ENCODE measurements around the gene SMLR1. TPM values are rescaled to one million over a fixed set of nuclear protein-coding genes. Genes with fewer than 3 reads are reported as not detected.
A peak's percentile ranks its signal among the peaks of the same experiment; 100 is the strongest.

The SMLR1 gene
- total RNA-seq, 3 donors from 2014 or later: not detected

GRCh38 chr6:130836055-130836640, 8.9 kb downstream of the SMLR1 start:
- Mint-ChIP-seq H3K4me3 (no peak overlapping the region), H3K4me1 (ENCODE audit: low read depth) (no peaks in the 10 kb centered on the region), H3K9me3 (no peaks in the 10 kb centered on the region), H3K27me3 (ENCODE audit: low read depth) (no peaks in the 10 kb centered on the region), H3K36me3 (ENCODE audit: insufficient read depth) (no peaks in the 10 kb centered on the region)
- no peak for DNase-seq
- no peak for ATAC-seq

DNA sequence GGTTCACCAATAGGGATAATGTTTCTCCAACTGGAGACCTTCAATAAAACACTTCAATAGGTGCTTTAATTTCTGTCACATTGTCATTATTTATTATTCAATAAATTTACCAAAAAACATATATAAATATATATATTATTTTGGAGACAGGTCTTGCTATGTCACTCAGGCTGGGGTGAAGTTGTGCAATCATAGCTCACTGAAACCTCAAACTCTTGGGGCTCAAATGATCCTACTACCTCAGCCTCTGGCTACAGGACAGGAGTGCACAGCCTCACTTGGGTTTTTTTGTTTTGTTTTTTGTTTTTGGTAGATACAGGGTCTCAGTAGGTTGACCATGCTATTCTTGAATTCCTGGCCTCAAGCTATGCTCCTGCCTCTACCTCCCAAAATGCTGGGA, 9.9 kb downstream of the SMLR1 start:
- no peaks in the 10 kb centered on the region for H3K27me3 Mint-ChIP-seq (ENCODE audit: low read depth)
- ATAC-seq (no peak), DNase-seq (no peak)
- H3K4me1 Mint-ChIP-seq (ENCODE audit: low read depth): no peaks in the 10 kb centered on the region
- no peaks in the 10 kb centered on the region for H3K9me3 Mint-ChIP-seq
- H3K36me3 Mint-ChIP-seq (ENCODE audit: insufficient read depth): no peaks in the 10 kb centered on the region
- no peak overlapping the region for H3K4me3 Mint-ChIP-seq

GRCh38 chr6:130838250-130838860, 11.1 kb downstream of the SMLR1 start:
- H3K4me3 Mint-ChIP-seq: no peak overlapping the region
- H3K4me1 Mint-ChIP-seq (ENCODE audit: low read depth): no peaks in the 10 kb centered on the region
- no peaks in the 10 kb centered on the region for H3K27me3 Mint-ChIP-seq (ENCODE audit: low read depth)
- H3K9me3 Mint-ChIP-seq: no peaks in the 10 kb centered on the region
- no peaks in the 10 kb centered on the region for H3K36me3 Mint-ChIP-seq (ENCODE audit: insufficient read depth)
- ATAC-seq (no peak), DNase-seq (no peak)

DNA sequence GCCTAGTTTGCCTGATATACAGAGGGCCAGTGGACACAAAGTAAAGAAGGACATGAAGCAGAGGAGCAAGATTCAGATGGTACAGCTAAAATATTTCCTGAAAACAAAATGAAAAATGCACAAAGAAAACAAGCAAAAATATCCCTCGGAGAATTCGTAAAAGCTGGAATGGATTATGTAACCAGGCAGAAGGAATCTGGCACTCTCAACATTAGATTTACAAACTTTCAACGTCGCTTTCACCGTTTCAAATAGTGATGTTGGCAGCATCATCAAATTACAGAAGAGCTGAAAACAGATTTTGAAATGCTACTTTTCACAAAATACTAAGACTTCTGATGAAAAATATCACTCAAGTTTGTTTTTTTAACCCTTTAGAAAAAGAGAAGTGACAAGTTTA, 11.7 kb downstream of the SMLR1 start:
- Mint-ChIP-seq H3K27me3 (ENCODE audit: low read depth) (no peaks in the 10 kb centered on the region), H3K4me3 (no peak overlapping the region), H3K9me3 (no peaks in the 10 kb centered on the region), H3K36me3 (ENCODE audit: insufficient read depth) (no peaks in the 10 kb centered on the region), H3K4me1 (ENCODE audit: low read depth) (no peaks in the 10 kb centered on the region)
- ATAC-seq: no peak
- DNase-seq: no peak

DNA sequence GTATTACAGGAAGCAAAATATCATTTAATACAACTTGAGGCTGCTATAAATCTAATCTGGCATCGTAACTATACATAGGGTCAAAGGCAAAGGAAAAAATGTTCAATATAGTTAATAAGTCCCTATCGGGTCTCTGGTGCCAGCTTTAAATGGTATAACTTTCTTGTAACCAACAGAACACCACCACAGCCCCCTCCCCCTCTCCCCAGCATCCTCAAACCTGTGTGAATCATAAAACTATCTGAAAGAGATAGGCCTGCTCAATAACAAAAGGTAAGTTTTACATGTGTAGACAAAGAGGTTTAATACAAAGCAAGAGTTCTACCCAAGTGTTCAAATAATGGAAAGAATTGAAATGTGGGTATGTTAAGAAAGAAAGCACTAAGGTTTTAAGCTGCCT, 12.2 kb downstream of the SMLR1 start:
- DNase-seq: no peak
- no peaks in the 10 kb centered on the region for H3K27me3 Mint-ChIP-seq (ENCODE audit: low read depth)
- H3K9me3 Mint-ChIP-seq: no peaks in the 10 kb centered on the region
- H3K36me3 Mint-ChIP-seq (ENCODE audit: insufficient read depth): no peaks in the 10 kb centered on the region
- no peak overlapping the region for H3K4me3 Mint-ChIP-seq
- ATAC-seq: no peak
- no peaks in the 10 kb centered on the region for H3K4me1 Mint-ChIP-seq (ENCODE audit: low read depth)

GRCh38 chr6:130840050-130840449, 12.8 kb downstream of the SMLR1 start:
- ATAC-seq (no peak), DNase-seq (no peak)
- Mint-ChIP-seq H3K9me3 (no peaks in the 10 kb centered on the region), H3K36me3 (ENCODE audit: insufficient read depth) (no peaks in the 10 kb centered on the region), H3K4me1 (ENCODE audit: low read depth) (no peaks in the 10 kb centered on the region), H3K4me3 (no peak overlapping the region), H3K27me3 (ENCODE audit: low read depth) (no peaks in the 10 kb centered on the region)

DNA sequence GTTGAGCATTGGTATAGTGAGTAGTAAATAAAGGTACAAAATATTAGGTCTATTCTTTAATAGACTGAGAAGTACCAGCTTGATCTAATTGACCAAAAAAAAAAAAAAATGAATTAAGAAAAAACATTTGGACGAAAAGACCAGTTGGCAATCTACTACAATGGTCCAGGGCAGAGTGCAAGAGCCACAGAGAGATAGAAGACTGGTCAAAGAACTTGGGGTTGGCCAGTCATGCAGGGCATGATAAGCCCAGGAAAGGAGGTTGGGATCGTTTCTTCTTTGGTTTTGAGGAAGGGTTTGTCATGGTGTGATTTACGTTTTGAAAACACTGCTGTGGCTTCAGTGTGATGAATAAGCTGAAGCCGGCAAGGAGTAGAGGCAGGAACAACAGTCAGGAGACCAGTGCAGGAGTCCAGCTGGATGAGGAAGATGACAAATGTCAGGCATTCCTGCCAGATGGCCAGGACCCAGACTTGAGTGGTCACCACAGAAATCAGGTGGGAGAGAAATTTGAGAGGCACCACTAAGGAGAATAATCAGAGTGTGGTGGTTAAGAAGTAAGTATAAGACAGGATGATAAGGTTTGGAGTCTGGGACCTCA, 14.0 kb downstream of the SMLR1 start:
- DNase-seq (no peak), ATAC-seq (no peak)
- Mint-ChIP-seq H3K36me3 (ENCODE audit: insufficient read depth) (no peaks in the 10 kb centered on the region), H3K27me3 (ENCODE audit: low read depth) (no peaks in the 10 kb centered on the region), H3K9me3 (no peaks in the 10 kb centered on the region), H3K4me3 (no peak overlapping the region), H3K4me1 (ENCODE audit: low read depth) (no peaks in the 10 kb centered on the region)

DNA sequence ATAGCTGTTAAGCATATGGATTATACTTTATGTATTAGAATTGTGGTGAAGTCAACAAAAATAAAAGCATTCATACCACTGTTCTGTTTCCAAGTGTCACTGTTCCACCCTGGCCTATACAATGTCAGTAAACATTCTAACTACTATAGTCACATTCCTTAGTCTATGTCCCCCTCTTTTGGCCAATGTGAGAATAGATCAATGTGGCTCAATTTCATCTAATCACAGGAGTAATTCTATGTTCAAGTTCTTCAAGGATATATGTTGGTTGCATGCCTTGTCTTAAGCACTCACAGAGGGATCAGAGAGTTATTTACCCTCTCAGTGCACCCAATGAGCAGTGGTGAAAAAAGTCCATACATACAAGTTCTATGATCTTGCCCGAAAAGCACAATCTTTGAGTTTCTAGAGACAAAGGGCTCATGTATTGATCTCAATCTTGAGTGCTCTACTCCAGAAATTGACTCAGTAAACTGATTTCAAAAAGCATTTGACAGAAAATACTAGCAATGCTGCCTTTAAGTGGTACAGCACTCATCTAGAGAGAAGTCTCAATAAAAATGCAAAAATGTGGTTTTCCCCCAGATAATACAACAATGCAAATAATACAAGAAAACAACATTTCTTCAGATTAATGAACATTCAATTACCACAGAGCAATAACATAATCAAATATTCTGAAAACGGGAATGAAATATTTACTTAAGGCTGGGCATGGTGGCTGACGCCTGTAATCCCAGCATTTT, 16.5 kb downstream of the SMLR1 start:
- ATAC-seq (peak; percentile 53 to 70), DNase-seq (no peak)
- Mint-ChIP-seq H3K4me1 (ENCODE audit: low read depth) (peaks cover 2% of the 10 kb centered on the region), H3K36me3 (ENCODE audit: insufficient read depth) (no peaks in the 10 kb centered on the region), H3K27me3 (ENCODE audit: low read depth) (no peaks in the 10 kb centered on the region), H3K9me3 (no peaks in the 10 kb centered on the region), H3K4me3 (no peak overlapping the region)

GRCh38 chr6:130846501-130846900, 19.3 kb downstream of the SMLR1 start:
- no peak for ATAC-seq
- Mint-ChIP-seq H3K36me3 (ENCODE audit: insufficient read depth) (no peaks in the 10 kb centered on the region), H3K4me1 (ENCODE audit: low read depth) (peaks cover 4% of the 10 kb centered on the region), H3K9me3 (no peaks in the 10 kb centered on the region), H3K27me3 (ENCODE audit: low read depth) (no peaks in the 10 kb centered on the region), H3K4me3 (no peak overlapping the region)
- DNase-seq: no peak

DNA sequence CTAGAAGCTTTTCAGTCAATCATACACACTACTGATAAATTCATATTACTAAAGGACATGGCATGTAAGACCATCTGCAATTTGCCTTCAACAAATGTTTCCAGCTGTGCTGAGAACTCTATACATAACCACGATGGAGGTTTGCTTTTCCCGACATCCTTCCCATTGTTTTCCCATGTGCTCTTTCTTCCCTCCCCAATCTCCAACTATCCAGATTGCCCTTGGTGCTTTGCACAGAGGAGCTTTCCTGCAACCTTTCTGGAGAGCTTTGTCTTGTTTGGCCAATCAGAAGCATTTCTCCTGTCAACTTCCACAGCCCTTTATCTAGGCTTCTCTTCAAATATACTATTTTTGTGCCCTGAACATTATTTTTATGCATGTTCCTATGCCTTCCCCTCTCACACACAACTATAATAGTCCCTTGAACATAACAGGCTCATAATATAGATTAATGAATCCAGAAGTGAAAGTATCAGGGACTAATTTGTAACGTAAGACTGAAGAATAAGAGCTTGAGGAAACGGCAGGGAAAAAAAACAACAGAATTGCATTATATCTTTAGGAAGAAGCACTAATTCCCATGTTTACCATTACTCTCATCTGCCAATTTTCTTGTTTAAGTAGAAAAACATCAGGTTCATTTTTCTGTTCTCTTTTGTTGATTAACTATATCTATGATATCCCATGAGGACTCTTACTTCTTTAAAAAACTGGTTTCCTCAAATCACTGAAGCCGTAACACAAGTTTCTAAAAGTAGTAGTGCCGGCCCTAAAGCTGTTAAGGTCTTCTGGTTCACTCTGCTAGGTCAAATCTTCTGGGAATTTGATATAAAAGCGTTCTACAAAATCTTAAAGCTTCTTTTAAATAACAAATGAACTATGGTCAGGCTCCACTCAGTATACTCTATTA, 20.1 kb downstream of the SMLR1 start:
- Mint-ChIP-seq H3K36me3 (ENCODE audit: insufficient read depth) (no peaks in the 10 kb centered on the region), H3K4me3 (no peak overlapping the region), H3K4me1 (ENCODE audit: low read depth) (peaks cover 4% of the 10 kb centered on the region), H3K9me3 (no peaks in the 10 kb centered on the region), H3K27me3 (ENCODE audit: low read depth) (no peaks in the 10 kb centered on the region)
- ATAC-seq: no peak
- no peak for DNase-seq

DNA sequence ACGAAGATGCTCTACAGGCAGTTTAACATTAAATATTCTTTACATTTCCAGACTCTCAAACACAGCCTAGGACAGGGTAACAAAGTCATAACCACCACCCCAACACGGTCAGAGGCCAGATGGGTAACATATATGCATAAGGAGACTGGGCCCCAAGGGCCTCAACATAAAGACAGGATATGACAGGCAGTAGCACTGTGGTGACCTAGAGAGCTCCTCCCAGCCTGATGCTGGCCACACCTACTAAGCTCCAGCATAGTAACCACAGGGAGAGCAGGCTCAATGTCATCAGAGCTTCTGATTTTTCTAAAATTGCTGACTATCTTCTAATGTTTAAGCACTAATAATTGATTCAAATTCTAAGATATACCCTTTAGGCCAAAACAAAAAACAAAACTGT, 21.7 kb downstream of the SMLR1 start:
- Mint-ChIP-seq H3K4me3 (no peak overlapping the region), H3K4me1 (ENCODE audit: low read depth) (peaks cover 4% of the 10 kb centered on the region), H3K9me3 (no peaks in the 10 kb centered on the region), H3K27me3 (ENCODE audit: low read depth) (no peaks in the 10 kb centered on the region), H3K36me3 (ENCODE audit: insufficient read depth) (no peaks in the 10 kb centered on the region)
- ATAC-seq (peak; percentile 54 to 70), DNase-seq (no peak)

- no peak for DNase-seq
- no peaks in the 10 kb centered on the region for H3K27me3 Mint-ChIP-seq (ENCODE audit: low read depth)
- H3K4me1 Mint-ChIP-seq (ENCODE audit: low read depth): peaks cover 4% of the 10 kb centered on the region
- H3K4me3 Mint-ChIP-seq: no peak overlapping the region
- no peaks in the 10 kb centered on the region for H3K36me3 Mint-ChIP-seq (ENCODE audit: insufficient read depth)
- no peaks in the 10 kb centered on the region for H3K9me3 Mint-ChIP-seq
- no peak for ATAC-seq
Measured at GRCh38 chr6:130849594-130849993, 22.4 kb downstream of the SMLR1 start.

DNA sequence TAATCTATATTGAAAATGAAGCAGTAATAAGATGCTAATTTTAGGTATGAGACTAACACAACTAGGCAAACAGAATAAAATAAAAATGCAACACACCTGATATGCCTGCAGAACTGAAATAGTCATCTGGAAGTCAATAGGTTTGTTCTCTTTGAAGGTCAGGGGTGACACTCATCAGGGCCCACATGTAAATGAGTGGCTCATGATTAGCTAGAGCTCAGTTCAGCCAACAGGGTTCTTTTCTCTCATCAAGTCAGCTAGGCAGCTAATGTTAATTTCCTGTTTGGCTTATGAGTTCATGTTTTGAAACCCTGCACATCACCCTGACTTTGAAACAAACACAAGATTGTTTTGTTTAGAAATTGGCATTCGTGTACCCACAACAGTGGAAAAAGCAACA, 23.8 kb downstream of the SMLR1 start:
- peaks cover 4% of the 10 kb centered on the region for H3K4me1 Mint-ChIP-seq (ENCODE audit: low read depth)
- no peak for ATAC-seq

More for the DNA sequence above, 23.8 kb downstream of the SMLR1 start:
- Mint-ChIP-seq H3K36me3 (ENCODE audit: insufficient read depth) (no peaks in the 10 kb centered on the region), H3K27me3 (ENCODE audit: low read depth) (no peaks in the 10 kb centered on the region), H3K9me3 (no peaks in the 10 kb centered on the region), H3K4me3 (no peak overlapping the region)
- DNase-seq: no peak

All from activated T-cell treated with anti-CD3 and anti-CD28 coated beads, Interleukin-2, amount 50 U/mL, for 4 hours (primary cell).